Muscle layer of duodenum (tissue), 2 donors: Measurements from ENCODE around the gene FRRS1.

ENCODE experiments used
- H3K27ac ChIP-seq: one replicate; pipeline ENCODE4 v1.7.0; 2013; ENCODE audit warnings: mild to moderate bottlenecking, low read length
- H3K27me3 ChIP-seq: one replicate; pipeline ENCODE4 v1.7.0; 2013; ENCODE audit warnings: low read depth, mild to moderate bottlenecking, control low read depth, low read length
- H3K36me3 ChIP-seq, 2 donors: one replicate each; pipeline ENCODE4 v1.7.0; 2013; ENCODE audit warnings: low read length in 2 of 2, control low read depth in 1 of 2, mild to moderate bottlenecking in 1 of 2; ENCODE audit not compliant: insufficient read depth in 2 of 2, control insufficient read depth in 1 of 2
- H3K4me1 ChIP-seq, 2 donors: one replicate each; pipeline ENCODE4 v1.7.0; 2013; ENCODE audit warnings: low read length in 2 of 2, mild to moderate bottlenecking in 2 of 2, control low read depth in 1 of 2, moderate library complexity in 1 of 2; ENCODE audit not compliant: insufficient read depth in 2 of 2, control insufficient read depth in 1 of 2
- H3K4me3 ChIP-seq, 2 donors: one replicate each; pipeline ENCODE4 v1.7.0; 2013; ENCODE audit warnings: low read length in 2 of 2, low read depth in 1 of 2, mild to moderate bottlenecking in 1 of 2
- H3K9me3 ChIP-seq, 2 donors: one replicate each; pipeline ENCODE4 v1.7.0; 2013; ENCODE audit warnings: low read length in 2 of 2, control low read depth in 1 of 2, mild to moderate bottlenecking in 1 of 2; ENCODE audit not compliant: control insufficient read depth in 1 of 2
- donor health status: healthy.

FRRS1 gene

DNA sequence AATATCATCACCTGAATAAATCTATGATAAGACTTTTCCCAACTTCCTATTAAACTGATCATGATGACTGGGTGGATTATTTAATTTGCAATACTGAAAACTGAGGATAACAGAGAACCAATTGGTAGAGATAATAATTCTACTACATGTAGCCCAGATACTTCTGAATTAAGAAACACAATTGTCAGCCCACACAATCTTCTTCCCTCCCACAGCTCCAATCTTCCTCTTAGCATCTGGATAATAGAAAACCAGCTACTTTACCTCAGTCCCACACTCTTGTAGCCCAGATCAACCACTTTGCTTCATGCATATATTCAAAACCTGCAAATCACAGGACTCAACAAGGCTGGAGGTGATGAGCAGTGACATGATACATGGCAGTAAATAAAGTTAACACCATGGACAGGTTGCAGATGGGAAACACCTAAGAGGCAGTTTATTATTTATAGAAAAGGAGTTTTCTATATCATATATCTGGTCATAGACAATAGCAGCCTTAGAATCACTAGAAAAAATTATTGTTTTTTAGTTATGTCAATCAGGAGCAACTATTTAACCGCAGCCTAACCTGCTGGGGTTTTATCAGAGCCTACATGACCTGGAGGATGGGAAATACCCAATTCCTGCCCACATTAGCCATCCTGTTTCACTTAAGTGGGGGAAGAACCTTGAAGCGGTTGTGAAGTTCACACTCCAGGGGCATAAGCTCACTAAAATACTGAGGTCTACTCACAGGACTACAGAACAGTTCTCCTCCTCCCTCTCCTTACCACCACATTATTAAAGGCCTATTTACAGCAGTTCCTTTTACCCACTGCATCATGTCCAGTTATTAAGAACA, 16.7 kb downstream of the FRRS1 start:
- H3K27me3 ChIP-seq: no peaks in the 10 kb centered on the region
- H3K9me3 ChIP-seq: no peaks in the 10 kb centered on the region
- H3K4me1 ChIP-seq: no peaks in the 10 kb centered on the region
- H3K36me3 ChIP-seq: peaks cover 0 to 4% of the 10 kb centered on the region in 2 donors
- no peak overlapping the region for H3K4me3 ChIP-seq
- no peak overlapping the region for H3K27ac ChIP-seq

DNA sequence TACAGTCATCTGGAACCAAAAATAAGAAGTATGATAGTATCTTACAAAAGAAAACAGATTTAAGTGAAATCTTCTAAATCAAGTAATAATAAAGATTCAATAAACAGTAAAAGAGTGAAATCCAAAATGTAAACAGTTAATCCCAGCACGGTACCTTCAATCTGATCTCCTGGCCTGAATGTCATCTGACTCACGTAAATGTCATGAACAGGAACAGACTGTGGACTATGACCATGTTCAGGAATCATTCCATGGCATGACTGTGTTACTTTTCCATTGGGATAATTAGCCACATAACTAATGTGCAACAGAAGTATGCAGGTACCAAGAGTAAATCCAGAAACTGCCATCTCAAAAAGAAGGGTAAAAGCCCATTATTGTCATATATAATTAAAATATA, 18.0 kb downstream of the FRRS1 start:
- no peaks in the 10 kb centered on the region for H3K9me3 ChIP-seq
- H3K27me3 ChIP-seq: no peaks in the 10 kb centered on the region
- H3K27ac ChIP-seq: no peak overlapping the region
- H3K4me3 ChIP-seq: no peak overlapping the region
- peaks cover 0 to 4% of the 10 kb centered on the region in 2 donors for H3K36me3 ChIP-seq
- no peaks in the 10 kb centered on the region for H3K4me1 ChIP-seq

DNA sequence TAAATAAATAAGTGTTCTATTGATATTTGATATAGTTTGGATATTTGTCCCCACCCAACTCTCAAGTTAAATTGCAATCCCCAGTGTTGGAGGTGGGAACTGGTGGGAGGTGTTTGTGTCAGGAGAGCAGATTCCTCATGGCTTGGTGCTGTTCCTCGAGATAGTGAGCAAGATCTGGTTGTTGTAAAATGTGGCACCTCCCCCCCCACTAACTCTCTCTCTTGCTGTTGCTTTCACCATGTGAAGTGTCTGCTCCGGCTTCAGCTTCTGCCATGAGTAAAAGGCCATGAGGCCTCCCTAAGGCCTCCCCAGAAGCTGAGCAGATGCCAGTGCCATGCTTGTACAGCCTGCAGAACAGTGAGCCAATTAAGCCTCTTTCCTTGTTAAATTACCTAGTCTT, 20.8 kb downstream of the FRRS1 start:
- peaks cover 0 to 4% of the 10 kb centered on the region in 2 donors for H3K36me3 ChIP-seq
- no peak overlapping the region for H3K27ac ChIP-seq
- no peaks in the 10 kb centered on the region for H3K4me1 ChIP-seq
- H3K4me3 ChIP-seq: no peak overlapping the region
- H3K9me3 ChIP-seq: no peaks in the 10 kb centered on the region
- H3K27me3 ChIP-seq: no peaks in the 10 kb centered on the region

DNA sequence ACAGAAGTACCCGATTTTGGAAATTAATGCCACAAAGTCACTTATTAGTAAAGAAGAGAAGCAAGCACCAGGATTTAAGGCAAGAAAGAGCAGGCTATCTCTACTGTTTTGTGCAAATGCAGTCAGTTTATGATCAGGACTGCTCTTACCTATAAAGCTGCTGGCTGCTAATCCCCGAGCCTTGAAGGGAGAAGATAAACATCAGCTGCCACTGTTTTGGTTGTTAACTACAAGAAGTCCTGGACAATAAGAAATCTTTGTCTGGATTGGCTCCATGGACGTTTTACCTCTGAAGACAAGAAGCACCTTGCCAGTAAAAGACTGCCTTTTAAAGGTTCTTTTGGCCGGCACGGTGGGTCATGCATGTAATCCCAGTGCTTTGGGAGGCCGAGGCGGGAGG, 21.4 kb downstream of the FRRS1 start:
- Histone ChIP-seq H3K36me3 (peaks cover 0 to 4% of the 10 kb centered on the region in 2 donors), H3K4me1 (no peaks in the 10 kb centered on the region)

DNA sequence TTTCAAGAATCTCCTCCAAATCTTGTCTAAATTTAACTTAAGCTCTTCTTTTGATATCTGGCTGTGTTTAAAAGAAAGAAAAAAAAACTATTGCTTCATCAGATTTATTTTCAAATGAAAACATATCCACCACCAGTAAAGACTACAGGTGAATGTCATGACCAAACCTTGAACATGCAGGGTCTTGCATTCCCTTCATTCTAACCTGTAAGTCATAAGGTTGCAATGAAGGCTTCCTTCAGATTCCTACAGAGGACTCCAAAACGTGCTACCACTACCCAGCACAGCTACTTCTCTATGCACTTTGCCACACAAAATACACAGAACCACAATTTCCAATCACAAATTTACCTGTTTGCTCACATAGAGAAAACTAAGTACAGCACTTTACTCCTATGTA, 26.3 kb downstream of the FRRS1 start:
- Histone ChIP-seq H3K36me3 (no peaks in the 10 kb centered on the region), H3K27me3 (no peaks in the 10 kb centered on the region), H3K4me1 (no peaks in the 10 kb centered on the region), H3K9me3 (no peaks in the 10 kb centered on the region), H3K4me3 (no peak overlapping the region), H3K27ac (no peak overlapping the region)

More for the DNA sequence above, 21.4 kb downstream of the FRRS1 start:
- no peaks in the 10 kb centered on the region for H3K27me3 ChIP-seq
- no peaks in the 10 kb centered on the region for H3K9me3 ChIP-seq
- H3K4me3 ChIP-seq: no peak overlapping the region
- H3K27ac ChIP-seq: no peak overlapping the region

DNA sequence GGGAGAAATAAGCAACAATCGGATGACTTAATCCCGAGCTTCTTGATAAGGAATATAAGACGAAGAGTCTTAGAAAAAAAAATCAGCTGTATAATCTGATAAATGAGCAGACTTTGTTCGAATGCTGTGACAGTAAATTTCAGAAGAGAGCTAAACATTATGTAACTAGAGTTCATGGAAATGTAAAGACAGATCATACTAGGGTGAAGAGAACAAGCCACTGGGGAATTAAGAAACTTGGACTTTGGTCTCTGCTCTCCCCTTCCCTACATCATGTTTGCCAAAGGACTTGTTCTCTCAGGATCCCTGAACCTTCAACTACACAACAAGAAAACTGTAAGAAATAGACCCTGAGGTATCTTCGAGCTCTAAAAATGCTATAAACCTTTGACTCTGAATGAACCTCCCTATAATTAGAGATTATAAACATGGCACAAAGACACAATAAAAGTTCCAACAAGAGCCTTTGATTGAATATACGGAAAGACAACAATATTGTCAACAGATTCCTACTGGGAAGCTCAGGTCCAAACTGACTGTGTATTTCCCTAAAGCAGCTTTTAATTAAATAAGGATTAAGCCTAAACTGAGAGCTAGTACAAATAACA, 27.5 kb downstream of the FRRS1 start:
- Histone ChIP-seq H3K4me1 (no peaks in the 10 kb centered on the region), H3K27me3 (no peaks in the 10 kb centered on the region), H3K36me3 (no peaks in the 10 kb centered on the region), H3K4me3 (no peak overlapping the region), H3K9me3 (no peaks in the 10 kb centered on the region), H3K27ac (no peak overlapping the region)

DNA sequence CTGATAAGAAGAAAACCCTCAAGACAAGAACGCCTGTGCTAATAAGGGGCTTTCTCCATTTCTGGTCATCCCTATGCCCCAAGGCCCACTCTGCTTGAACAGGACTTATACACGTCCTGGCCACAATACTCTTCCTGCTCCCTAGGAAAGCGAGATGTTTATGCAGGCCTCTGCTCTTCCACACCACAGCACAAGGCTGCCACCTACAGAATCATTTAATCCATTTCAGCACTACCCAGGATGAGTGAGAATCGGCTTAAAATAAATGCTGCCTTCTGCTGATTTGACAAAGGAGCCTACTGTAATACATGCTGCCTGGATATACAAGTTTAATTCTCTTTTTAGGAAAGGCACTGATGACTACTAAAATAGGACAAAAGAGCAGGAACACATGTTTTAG, 29.4 kb downstream of the FRRS1 start:
- Histone ChIP-seq H3K9me3 (no peaks in the 10 kb centered on the region), H3K27ac (no peak overlapping the region), H3K4me1 (no peaks in the 10 kb centered on the region), H3K36me3 (no peaks in the 10 kb centered on the region), H3K4me3 (no peak overlapping the region), H3K27me3 (no peaks in the 10 kb centered on the region)

DNA sequence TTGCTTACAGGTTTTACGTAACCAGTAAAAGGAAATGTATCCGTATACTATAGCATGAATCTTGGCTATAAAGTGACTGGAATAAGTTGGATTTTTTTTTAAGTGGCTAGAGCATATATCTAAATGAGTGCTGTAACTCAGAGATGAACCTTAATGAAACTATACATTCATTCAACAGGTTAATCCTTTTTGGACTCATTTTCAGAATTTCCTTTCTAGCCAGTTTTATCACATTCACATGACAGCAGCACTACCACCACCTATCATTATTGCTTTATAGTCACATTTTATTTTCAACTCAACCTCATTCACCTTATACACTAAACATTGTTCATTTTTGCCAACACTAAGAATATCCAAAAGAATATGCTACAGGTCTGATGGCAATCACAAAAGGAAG, 30.6 kb downstream of the FRRS1 start:
- Histone ChIP-seq H3K4me3 (no peak overlapping the region), H3K27me3 (no peaks in the 10 kb centered on the region), H3K4me1 (no peaks in the 10 kb centered on the region), H3K27ac (no peak overlapping the region), H3K9me3 (no peaks in the 10 kb centered on the region), H3K36me3 (no peaks in the 10 kb centered on the region)

DNA sequence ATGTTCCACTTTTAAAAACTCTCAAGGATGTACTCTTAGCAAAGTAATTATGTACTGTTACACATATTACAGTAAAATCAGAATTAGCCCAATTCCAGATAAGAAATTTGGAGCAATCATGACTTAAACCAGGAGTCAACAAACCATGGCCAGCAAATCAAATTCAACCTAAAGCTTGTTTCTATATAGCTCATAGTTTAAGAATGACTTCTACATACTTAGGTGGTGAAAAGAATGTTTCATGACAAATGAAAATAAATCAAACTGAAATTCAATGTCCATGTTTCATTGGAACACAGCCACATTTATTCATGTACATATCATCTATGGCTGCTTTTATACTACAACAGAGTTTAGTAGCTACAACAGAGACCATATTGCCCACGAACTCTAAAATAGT, 35.1 kb downstream of the FRRS1 start:
- no peaks in the 10 kb centered on the region for H3K27me3 ChIP-seq
- no peaks in the 10 kb centered on the region for H3K4me1 ChIP-seq
- no peak overlapping the region for H3K27ac ChIP-seq
- no peaks in the 10 kb centered on the region for H3K9me3 ChIP-seq
- H3K36me3 ChIP-seq: no peaks in the 10 kb centered on the region
- no peak overlapping the region for H3K4me3 ChIP-seq

DNA sequence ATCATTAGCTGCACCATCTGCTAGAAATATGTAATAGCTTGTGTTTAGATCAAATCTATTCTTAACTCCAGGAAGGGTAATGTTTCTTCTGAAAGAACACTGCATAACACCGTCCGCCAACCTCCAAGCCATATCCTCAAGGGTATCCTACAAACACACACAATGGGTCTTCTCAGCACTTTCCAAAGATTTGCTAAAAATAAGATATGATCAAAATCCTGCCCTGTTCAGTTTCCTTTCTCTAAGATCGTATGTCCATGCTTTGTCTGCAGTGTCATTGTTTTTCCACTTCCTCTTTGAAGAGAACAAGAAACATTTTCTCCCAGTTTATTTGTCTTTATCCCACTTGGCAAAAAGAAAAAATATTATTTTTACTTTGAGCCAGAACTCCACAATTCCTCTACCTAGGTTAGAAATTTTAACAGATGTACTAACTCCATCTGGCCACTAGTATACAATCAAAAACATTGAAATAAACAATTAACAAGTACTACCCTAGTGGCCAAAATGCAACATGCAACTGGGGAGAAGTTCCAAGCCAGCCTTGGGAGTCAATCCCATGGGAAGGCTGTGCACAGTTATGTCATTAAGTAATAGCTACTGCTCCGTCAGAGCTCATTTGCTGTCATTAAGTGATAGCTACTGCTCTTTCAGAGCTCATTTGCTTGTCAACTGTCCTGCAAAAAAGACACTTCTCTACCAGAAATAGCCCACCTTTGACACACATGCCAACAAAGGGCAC, 37.8 kb downstream of the FRRS1 start:
- H3K4me1 ChIP-seq: no peaks in the 10 kb centered on the region
- no peak overlapping the region for H3K27ac ChIP-seq
- H3K9me3 ChIP-seq: no peaks in the 10 kb centered on the region
- H3K4me3 ChIP-seq: no peak overlapping the region
- H3K36me3 ChIP-seq: no peaks in the 10 kb centered on the region
- H3K27me3 ChIP-seq: no peaks in the 10 kb centered on the region

DNA sequence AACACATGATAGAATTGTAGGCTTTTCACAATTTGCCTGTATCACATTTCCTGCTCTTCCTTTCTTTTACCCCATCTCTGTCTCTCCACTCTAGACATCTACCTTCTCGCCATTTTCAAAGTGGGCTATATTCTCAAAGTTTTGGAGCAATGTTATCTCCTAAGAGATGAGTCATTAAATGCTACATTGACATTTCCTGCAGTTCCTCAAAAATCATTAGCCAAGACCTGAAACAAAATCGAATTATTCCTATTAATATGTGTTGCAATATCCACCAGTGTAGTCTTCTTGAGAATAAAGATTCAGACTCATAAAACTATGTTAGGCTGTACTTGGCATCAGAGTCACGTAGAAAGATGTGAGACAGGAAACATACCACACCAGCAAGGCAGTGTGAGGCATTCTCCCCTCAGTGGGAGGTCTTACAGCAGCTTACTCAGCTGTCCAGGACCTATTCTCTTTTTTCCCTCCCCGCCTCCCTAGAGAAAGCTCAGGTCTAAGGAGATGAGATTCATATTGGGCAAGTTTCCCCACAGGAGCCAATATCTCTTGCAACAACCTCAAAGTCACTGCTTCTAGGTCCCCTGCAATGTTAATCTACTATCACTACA, 38.8 kb downstream of the FRRS1 start:
- Histone ChIP-seq H3K27me3 (no peaks in the 10 kb centered on the region), H3K4me1 (no peaks in the 10 kb centered on the region), H3K27ac (no peak overlapping the region), H3K4me3 (no peak overlapping the region), H3K9me3 (no peaks in the 10 kb centered on the region), H3K36me3 (no peaks in the 10 kb centered on the region)
